DOHH2 (cell line): ENCODE results near the gene UGT1A6.

Source experiments
- CTCF ChIP-seq: fragments of 200-600 bp; sonication (generic); IDR thresholded peaks from one replicate; pipeline ENCODE4 v1.5.1; 2014; ENCODE audit warnings: antibody characterized with exemption, mild to moderate bottlenecking, low read depth, low read length; ENCODE audit not compliant: poor library complexity, severe bottlenecking
- EZH2phosphoT487 ChIP-seq: fragments of 200-600 bp; sonication (generic); IDR thresholded peaks from 2 replicates; pipeline ENCODE4 v1.6.1; 2017; ENCODE audit warnings: borderline replicate concordance, mild to moderate bottlenecking, antibody characterized with exemption, low read length, moderate library complexity, mixed read lengths

- no peak for TF ChIP-seq CTCF
- no peak for TF ChIP-seq EZH2phosphoT487
These were observed 48.2 kb downstream of the UGT1A6 start for GRCh38 chr2:233740870-233741269.
